Activated CD4-positive, alpha-beta memory T cell treated with anti-CD3 and anti-CD28 coated beads, Interleukin-2, amount 10 ng/mL, durations not matched to agents 7 days and 5 days (primary cell): Measurements from ENCODE around the gene DNAH10. TPM values are rescaled to one million over a fixed set of nuclear protein-coding genes. Genes with fewer than 3 reads are reported as not detected.

ENCODE experiments used
- CTCF ChIA-PET: fragments of 350-600 bp; sonication (Branson Sonifier 250); formaldehyde crosslinking; loops from one replicate; lab custom pipeline; 2021; ENCODE audit warnings: antibody characterized with exemption, inconsistent platforms; lab: Charles Lee
- POLR2A ChIA-PET: fragments of 350-600 bp; sonication (Branson Sonifier 250); formaldehyde crosslinking; loops from one replicate; lab custom pipeline; 2021; ENCODE audit warnings: antibody characterized with exemption; lab: Charles Lee
- DNase-seq: peaks from one replicate; pipeline ENCODE4 v3.0.0-alpha.2; 2020
- H3K27ac Mint-ChIP-seq: one replicate; pipeline ENCODE4 v1.8.0; 2021; ENCODE audit warnings: mild to moderate bottlenecking, mixed read lengths
- H3K27me3 Mint-ChIP-seq: one replicate; pipeline ENCODE4 v1.8.0; 2021; ENCODE audit warnings: mixed read lengths
- H3K36me3 Mint-ChIP-seq: one replicate; pipeline ENCODE4 v1.8.0; 2021; ENCODE audit warnings: low read depth, mixed read lengths
- H3K4me1 Mint-ChIP-seq: one replicate; pipeline ENCODE4 v1.8.0; 2021; ENCODE audit warnings: mixed read lengths
- H3K4me3 Mint-ChIP-seq: one replicate; pipeline ENCODE4 v1.8.0; 2021; ENCODE audit warnings: mild to moderate bottlenecking, mixed read lengths
- H3K9me3 Mint-ChIP-seq: one replicate; pipeline ENCODE4 v1.8.0; 2021; ENCODE audit warnings: mixed read lengths
- total RNA-seq, 2 experiments: library from RNA; stranded (reverse); gene quantifications; one replicate each; pipeline ENCODE4 v1.2.3, GENCODE V29; 2021

DNAH10 gene
- total RNA-seq, 2 experiments from 2014 or later = 0.13 TPM; not detected in 1

DNA sequence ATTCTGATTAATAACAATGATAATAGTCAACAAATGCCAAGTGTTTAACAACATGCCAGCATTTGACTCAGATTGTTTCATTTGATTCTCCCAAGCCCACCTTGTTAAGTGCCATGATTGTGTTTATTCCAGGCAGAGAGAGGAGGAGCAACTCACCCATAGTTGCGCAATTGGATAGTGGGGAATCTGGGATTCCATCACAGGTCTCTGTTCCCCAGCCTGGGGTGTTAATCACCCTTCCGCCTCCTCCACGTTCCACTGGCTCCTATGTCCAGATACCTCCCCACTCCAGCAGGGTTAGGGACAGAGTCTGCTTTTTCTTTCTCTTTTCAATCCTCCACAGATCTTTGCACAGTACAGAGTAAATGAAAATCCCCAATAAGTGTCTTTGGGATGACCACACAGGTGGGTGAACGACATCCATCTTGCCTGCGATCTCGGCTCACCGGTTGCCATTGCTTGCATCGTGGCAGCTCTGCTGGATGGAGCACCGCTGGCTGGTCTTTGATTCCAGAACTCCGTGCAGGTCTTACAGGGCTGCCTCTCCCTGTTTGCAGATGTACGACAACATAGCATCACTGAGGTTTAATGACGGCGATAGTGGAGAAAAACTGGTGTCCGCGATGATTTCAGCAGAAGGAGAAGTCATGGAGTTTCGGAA lies 78.8 kb downstream of the DNAH10 start:
- no peaks in the 10 kb centered on the region for H3K9me3 Mint-ChIP-seq
- no peak overlapping the region for H3K27ac Mint-ChIP-seq
- H3K27me3 Mint-ChIP-seq = peaks cover 5% of the 10 kb centered on the region
- CTCF ChIA-PET = interaction anchor here (0.6 to 1.2 kb wide), 3 partner anchors 12 to 135 kb away, joined by 3 to 6 read pairs (median 4); no protein-coding TSS in a partner anchor
- H3K4me1 Mint-ChIP-seq = peaks cover 2% of the 10 kb centered on the region
- DNase-seq = no peak
- POLR2A ChIA-PET = interaction anchor here (0.6 kb wide), 1 partner anchor 131 kb away, joined by 3 read pairs; no protein-coding TSS in a partner anchor
- no peak overlapping the region for H3K4me3 Mint-ChIP-seq
- no peaks in the 10 kb centered on the region for H3K36me3 Mint-ChIP-seq

DNA sequence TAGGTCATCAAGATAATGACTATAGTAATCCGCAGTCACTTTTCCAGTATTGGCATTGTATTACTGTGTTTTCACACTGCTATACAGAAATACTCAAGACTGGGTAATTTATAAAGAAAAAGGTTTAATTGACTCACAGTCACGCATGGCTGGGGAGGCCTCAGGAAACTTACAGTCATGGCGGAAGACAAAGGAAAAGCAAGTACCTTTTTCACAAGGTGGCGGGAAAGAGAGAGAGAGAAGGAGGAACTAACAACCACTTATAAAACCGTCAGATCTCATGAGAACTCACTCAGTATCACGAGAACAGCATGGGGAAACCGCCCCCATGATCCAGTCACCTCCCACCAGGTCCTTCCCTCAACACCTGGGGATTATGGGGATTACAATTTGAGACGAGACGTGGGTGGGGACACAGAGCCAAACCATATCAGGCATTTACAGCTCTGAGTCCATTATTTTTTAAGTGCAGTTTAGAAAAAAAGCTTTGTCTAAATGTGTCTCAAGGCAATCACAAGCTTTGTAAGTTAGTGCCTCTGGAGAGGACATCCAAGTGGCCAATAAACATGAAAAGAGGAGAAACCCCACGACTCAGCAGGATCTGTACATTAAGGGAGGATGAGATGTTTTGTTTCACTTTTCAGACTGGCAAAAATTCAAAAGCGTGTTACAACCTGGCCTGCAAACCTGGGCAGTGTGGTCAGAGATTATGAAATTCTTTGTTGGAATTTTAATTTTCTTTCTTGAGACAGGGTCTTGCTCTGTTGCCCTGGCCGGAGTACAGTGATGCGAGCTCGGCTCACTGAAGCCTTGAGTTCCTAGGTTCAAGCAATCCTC lies 82.0 kb downstream of the DNAH10 start:
- ChIA-PET POLR2A (no interaction called here), CTCF (no interaction called here)
- H3K4me1 Mint-ChIP-seq = peaks cover 2% of the 10 kb centered on the region
- no peak overlapping the region for H3K4me3 Mint-ChIP-seq
- no peak overlapping the region for H3K27ac Mint-ChIP-seq
- no peaks in the 10 kb centered on the region for H3K36me3 Mint-ChIP-seq
- peaks cover 5% of the 10 kb centered on the region for H3K27me3 Mint-ChIP-seq
- H3K9me3 Mint-ChIP-seq = no peaks in the 10 kb centered on the region
- DNase-seq = no peak

DNA sequence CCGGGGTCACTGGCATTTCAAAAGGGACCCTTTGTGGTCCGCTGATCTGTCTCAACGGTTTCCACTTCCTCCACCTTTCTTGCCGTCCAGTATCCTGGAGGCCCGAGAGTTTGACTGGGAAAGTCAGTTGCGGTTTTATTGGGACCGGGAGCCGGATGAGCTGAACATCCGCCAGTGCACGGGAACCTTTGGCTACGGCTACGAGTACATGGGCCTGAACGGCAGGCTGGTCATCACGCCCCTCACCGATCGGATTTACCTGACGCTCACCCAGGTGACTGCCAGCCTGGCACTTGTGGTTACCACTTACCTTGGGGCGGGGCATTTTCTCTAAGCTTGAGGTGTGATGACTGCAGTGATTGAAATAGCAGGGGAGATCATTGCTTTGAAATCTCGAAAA lies 83.8 kb downstream of the DNAH10 start:
- DNase-seq = no peak
- H3K9me3 Mint-ChIP-seq = no peaks in the 10 kb centered on the region
- H3K36me3 Mint-ChIP-seq = no peaks in the 10 kb centered on the region
- CTCF ChIA-PET = interaction anchor here (0.6 kb wide), 1 partner anchor 111 kb away, joined by 7 read pairs; no protein-coding TSS in a partner anchor
- peaks cover 5% of the 10 kb centered on the region for H3K27me3 Mint-ChIP-seq
- H3K27ac Mint-ChIP-seq = no peak overlapping the region
- peaks cover 2% of the 10 kb centered on the region for H3K4me1 Mint-ChIP-seq
- no peak overlapping the region for H3K4me3 Mint-ChIP-seq
- POLR2A ChIA-PET = no interaction called here

DNA sequence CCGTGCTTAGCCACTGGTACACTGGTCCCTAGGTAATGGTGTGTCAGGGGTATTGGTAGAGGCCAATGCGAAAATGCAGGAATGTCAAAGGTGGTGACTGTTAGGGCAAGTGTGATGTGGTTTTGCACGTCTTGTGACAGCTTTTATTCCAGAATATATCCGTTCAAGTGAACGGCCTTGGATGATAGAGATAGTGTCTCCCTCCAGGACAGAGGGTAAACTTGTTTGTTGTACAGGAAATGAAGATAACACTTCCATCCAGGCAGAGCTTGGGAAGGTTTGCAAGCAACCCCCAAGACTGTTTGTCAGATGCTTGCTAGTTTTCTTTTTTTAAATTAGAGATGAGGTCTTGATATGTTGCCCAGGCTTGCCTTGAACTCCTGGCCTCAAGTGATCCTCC lies 84.2 kb downstream of the DNAH10 start:
- Mint-ChIP-seq H3K27me3 (peaks cover 1% of the 10 kb centered on the region), H3K4me3 (no peak overlapping the region), H3K9me3 (no peaks in the 10 kb centered on the region), H3K36me3 (no peaks in the 10 kb centered on the region), H3K27ac (no peak overlapping the region), H3K4me1 (peaks cover 2% of the 10 kb centered on the region)
- no peak for DNase-seq
- ChIA-PET CTCF (interaction anchor here (0.6 kb wide), 1 partner anchor 111 kb away, joined by 7 read pairs; no protein-coding TSS in a partner anchor), POLR2A (no interaction called here)

DNA sequence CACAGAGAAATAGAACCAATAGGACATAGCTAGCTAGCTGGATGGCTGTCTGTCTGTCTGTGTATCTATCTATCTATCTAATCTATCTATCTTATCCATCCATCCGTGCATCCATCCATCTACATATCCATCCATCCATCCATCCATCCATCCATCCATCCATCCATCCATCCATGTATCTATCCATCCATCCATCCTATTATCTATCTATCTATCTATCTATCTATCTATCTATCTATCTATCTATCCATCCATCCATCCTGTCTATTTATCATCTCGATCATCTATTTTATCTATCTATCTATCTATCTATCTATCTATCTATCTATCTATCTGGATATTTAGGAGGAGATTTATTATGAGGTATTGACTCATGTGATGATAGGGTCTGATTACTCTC lies 84.9 kb downstream of the DNAH10 start:
- H3K27ac Mint-ChIP-seq = no peak overlapping the region
- ChIA-PET POLR2A (no interaction called here), CTCF (no interaction called here)
- H3K27me3 Mint-ChIP-seq = no peaks in the 10 kb centered on the region
- no peak overlapping the region for H3K4me3 Mint-ChIP-seq
- H3K4me1 Mint-ChIP-seq = peaks cover under 1% of the 10 kb centered on the region
- no peaks in the 10 kb centered on the region for H3K36me3 Mint-ChIP-seq
- DNase-seq = no peak
- no peaks in the 10 kb centered on the region for H3K9me3 Mint-ChIP-seq

DNA sequence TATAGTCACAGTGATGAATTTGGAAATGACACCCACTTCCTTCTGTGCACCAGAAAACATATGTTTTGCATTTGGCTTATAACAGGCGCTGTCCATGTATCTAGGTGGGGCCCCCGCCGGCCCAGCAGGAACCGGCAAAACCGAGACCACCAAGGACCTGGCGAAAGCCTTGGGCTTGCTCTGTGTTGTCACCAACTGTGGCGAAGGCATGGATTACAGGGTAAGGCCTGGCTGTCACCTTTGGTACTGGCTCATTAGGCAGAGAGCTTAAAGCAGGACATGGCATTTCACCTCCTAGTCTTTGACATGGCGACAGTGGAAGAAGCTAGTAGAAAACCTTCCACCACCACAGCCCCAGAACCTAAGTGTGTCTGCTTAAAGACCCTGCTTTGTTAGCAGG lies 85.8 kb downstream of the DNAH10 start:
- ChIA-PET POLR2A (no interaction called here), CTCF (no interaction called here)
- no peaks in the 10 kb centered on the region for H3K4me1 Mint-ChIP-seq
- H3K36me3 Mint-ChIP-seq = no peaks in the 10 kb centered on the region
- no peak for DNase-seq
- H3K27ac Mint-ChIP-seq = no peak overlapping the region
- H3K27me3 Mint-ChIP-seq = no peaks in the 10 kb centered on the region
- no peak overlapping the region for H3K4me3 Mint-ChIP-seq
- H3K9me3 Mint-ChIP-seq = no peaks in the 10 kb centered on the region

DNA sequence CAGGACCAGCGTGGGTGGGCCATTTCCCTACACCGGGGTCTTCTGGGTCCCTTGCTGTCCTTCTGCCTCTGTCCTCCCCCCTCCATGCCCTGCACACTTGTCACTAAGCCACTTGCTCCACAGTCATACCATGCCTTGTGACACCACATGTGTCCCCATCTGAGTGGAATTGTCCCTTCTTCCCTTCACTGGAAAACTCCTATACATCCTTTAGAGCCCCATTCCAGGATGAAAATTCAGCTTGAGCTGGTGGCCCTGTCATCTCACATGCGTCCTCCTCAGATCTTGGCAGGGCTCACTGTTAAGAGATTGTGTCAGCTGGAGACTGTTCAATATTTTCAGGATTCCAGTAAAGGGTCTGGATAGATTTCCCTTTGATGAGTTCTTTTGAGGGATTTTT lies 87.4 kb downstream of the DNAH10 start:
- CTCF ChIA-PET = no interaction called here
- POLR2A ChIA-PET = no interaction called here
- no peak for DNase-seq
- Mint-ChIP-seq H3K27me3 (peaks cover 5% of the 10 kb centered on the region), H3K27ac (no peak overlapping the region), H3K4me3 (no peak overlapping the region), H3K4me1 (no peaks in the 10 kb centered on the region), H3K9me3 (no peaks in the 10 kb centered on the region), H3K36me3 (no peaks in the 10 kb centered on the region)

DNA sequence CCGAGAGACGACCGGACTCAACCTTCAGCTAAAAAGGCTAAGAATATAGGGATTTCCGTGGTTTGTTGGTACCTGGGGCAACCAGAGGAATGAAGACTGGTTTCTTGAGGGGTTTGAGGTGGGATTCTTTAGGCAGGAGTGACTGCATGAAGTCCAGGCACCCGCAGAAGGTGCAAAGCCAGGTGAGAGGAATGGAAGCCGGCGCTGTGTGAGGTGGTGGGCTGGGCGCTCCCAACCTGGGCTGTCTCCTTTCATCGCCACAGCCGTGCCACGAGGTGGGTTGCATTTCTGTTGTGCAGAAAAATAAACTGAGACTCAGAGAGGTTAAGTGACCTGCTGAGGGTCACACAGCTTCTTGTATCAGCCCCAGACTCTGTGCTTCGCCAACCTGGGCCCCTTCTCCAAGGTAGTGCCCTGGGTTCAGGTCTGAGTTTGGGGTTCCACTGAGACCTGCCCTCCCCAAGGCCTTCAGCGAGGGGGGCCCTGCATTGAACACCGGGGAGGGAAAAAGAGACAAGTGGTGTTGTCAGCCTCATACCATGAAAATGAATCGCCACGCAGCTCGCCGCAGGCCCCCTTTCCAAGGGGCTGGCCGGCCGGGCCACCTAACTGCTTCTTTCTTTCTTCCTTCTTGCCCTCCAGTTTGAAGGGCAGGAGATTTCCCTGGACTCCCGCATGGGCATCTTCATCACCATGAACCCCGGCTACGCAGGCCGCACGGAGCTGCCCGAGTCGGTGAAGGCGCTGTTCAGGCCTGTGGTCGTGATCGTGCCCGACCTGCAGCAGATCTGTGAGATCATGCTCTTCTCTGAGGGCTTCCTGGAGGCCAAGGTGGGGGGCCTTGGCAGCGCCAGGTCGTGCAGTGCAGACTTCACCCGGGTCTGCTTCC lies 88.4 kb downstream of the DNAH10 start:
- DNase-seq = no peak
- H3K9me3 Mint-ChIP-seq = no peaks in the 10 kb centered on the region
- POLR2A ChIA-PET = no interaction called here
- H3K4me1 Mint-ChIP-seq = no peaks in the 10 kb centered on the region
- no peaks in the 10 kb centered on the region for H3K36me3 Mint-ChIP-seq
- CTCF ChIA-PET = no interaction called here
- H3K27ac Mint-ChIP-seq = no peak overlapping the region
- H3K27me3 Mint-ChIP-seq = peaks cover 6% of the 10 kb centered on the region
- no peak overlapping the region for H3K4me3 Mint-ChIP-seq

DNA sequence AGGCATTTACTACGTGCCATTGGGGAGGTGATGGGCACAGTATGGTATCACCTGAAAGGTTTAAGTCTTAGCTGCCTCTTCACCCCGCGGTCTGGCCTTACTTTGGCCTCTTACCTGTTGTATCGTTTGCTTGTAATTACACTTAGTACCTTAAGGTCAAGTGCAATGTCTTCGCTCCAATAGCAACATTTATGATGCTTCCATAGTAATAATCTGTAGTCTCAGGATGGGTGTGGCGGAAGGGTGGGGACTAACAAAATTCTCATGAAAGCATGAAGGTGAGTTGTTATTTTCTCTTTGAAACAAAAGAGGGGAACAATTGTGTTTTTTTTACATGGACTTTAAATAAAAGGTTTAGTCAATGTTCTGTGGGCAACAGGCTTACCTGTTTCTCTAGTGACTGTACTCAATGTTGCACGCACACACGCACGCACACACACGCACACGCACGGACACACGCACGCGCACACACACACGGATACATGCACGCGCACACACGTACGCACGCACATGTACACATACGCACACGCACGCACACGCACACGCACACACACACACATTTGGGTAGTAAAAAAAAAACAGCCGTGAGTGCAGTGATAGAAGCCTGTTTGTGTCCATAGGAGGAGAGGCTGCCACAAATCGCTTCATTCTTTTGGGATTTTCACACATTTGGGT lies 91.4 kb downstream of the DNAH10 start:
- Mint-ChIP-seq H3K36me3 (no peaks in the 10 kb centered on the region), H3K27ac (no peak overlapping the region), H3K4me1 (no peaks in the 10 kb centered on the region), H3K4me3 (no peak overlapping the region), H3K27me3 (peaks cover 6% of the 10 kb centered on the region), H3K9me3 (no peaks in the 10 kb centered on the region)
- ChIA-PET CTCF (interaction anchor here (0.7 to 1.0 kb wide), 2 partner anchors 11 to 12 kb away, joined by 3 read pairs; no protein-coding TSS in a partner anchor), POLR2A (no interaction called here)
- no peak for DNase-seq

DNA sequence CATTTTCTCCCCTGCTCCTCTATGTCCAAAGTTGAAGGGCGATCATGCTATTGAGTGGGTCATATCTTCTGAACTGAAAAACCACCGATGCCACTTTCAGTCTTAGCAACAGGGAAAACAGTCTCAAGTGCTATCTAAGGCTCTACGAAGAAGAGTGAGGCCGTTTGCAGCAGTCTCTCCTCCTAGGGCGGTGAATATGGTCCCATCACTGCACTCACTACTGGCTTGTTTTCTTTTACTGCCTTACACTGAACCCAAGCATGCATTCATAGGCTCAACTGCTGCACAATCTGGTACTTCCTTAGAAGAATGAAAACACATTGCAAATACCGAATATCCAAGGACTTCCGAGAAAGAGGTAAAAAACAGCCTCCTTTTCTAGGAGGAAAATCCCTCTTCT lies 92.1 kb downstream of the DNAH10 start:
- POLR2A ChIA-PET = no interaction called here
- DNase-seq = no peak
- CTCF ChIA-PET = interaction anchor here (0.7 kb wide), 1 partner anchor 12 kb away, joined by 3 read pairs; no protein-coding TSS in a partner anchor

DNA sequence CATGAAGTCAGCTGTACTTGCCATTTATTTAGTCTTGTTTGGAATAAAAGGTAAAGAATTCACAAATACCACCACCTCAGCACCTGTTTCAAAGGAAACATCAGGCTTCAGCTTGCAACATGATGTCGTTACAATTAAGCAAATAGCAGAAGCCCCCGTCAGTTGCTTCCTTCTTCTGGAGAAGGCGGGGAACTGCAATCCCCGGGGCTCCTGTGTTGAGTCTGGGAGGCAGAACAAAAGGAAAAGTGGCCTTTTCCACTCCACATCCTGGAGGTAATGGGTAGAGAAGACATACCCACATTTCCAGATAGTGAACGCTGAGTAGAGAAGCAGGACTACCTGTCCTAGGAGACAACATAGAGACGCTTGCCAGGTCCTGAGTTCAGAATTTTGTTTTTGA lies 92.8 kb downstream of the DNAH10 start:
- H3K4me1 Mint-ChIP-seq = no peaks in the 10 kb centered on the region
- H3K27me3 Mint-ChIP-seq = peaks cover 6% of the 10 kb centered on the region
- CTCF ChIA-PET = no interaction called here
- no peaks in the 10 kb centered on the region for H3K9me3 Mint-ChIP-seq
- POLR2A ChIA-PET = no interaction called here
- DNase-seq = no peak
- no peaks in the 10 kb centered on the region for H3K36me3 Mint-ChIP-seq
- no peak overlapping the region for H3K4me3 Mint-ChIP-seq
- no peak overlapping the region for H3K27ac Mint-ChIP-seq

More for the DNA sequence above, 92.1 kb downstream of the DNAH10 start:
- H3K9me3 Mint-ChIP-seq = no peaks in the 10 kb centered on the region
- H3K27me3 Mint-ChIP-seq = peaks cover 6% of the 10 kb centered on the region
- no peak overlapping the region for H3K27ac Mint-ChIP-seq
- H3K36me3 Mint-ChIP-seq = no peaks in the 10 kb centered on the region
- H3K4me1 Mint-ChIP-seq = no peaks in the 10 kb centered on the region
- H3K4me3 Mint-ChIP-seq = no peak overlapping the region

DNA sequence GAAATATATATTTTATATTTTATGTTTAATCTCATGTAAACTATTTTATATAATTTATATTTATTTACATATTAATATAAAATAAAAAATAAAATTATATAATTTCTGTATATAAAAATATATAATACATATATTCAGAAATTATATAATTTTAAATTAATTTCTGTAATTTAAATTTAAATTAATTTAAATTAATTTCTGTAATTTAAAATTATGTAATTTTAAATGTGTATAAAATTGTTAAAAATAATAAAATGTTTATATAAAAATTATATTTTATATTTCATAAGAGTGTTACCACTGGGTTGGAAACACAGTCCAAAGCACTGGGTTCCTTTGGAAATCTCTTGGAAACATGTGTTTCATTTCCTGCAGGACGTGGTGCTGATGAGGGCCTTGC lies 94.6 kb downstream of the DNAH10 start:
- CTCF ChIA-PET = no interaction called here
- no peak overlapping the region for H3K27ac Mint-ChIP-seq
- no peaks in the 10 kb centered on the region for H3K4me1 Mint-ChIP-seq
- no peaks in the 10 kb centered on the region for H3K36me3 Mint-ChIP-seq
- no peak for DNase-seq
- POLR2A ChIA-PET = no interaction called here
- no peaks in the 10 kb centered on the region for H3K9me3 Mint-ChIP-seq
- H3K27me3 Mint-ChIP-seq = peaks cover 6% of the 10 kb centered on the region
- H3K4me3 Mint-ChIP-seq = no peak overlapping the region
